Head of caudate nucleus (tissue), 42 donors: ENCODE data around the gene IRS4.
A peak's percentile ranks its signal among the peaks of the same experiment; 100 is the strongest.

Experiments
- DNase-seq, 42 donors: peaks; one replicate each; pipeline versions ENCODE4 v3.0.0 to v3.0.0-alpha.2; 2020 to 2021; ENCODE audit warnings: mixed read lengths in 7 of 42
- intact Hi-C: fragments of 100-400 bp; cut with DNase I; formaldehyde crosslinking; loops from one replicate; pipeline ENCODE4 v1.15.0; 2022

The IRS4 gene

DNA sequence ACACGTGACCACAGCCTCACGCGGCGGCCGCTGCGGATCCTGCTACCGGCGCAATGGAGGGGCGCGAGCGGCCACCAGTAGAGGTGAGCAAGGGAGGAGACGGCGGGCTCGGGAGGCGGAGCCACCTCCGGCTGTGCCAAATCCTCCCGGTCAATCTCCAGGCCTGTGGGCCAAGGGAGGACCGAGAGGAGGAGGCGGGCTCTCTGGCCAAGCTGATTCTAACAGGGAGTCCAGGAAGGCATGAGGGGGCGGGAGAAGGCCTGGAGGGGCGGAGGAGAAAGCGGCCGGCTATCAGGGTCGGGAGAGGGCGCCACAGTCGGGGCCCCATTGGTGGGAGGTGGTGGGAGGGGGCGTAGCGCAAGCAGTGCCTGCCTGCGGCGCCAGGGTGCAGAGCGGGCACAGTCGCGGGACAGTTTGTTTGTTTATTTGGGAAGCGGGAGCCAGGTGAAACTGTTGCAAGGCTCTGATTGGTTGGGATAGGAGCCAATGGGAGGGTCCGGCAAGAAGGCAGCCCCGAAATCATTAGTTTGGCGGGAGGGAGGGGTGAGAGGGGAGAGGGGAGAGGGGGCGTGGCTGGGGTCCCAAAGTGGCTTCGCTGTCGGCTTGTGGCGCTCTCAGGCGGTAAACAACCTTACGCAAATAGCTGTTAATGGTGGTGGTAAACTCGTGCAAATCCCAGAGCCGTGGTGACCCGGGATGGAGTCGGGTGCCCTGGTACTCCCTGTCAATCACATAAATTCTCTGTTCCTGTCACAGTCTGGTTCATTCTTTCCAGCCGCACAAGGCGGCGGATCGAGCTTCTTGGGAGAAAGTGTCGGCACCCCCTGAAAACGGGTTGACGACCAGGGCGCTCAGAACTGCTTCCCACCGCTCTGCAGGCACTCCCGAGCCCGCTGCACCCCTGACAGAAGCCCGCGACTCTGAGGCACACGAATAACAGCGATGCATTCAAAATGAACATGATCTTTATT is at the start of gene IRS4:
Gene IRS4 (minus strand): TSS at position 55 of the 971 bp plus-strand sequence.
- intact Hi-C loops: no loop called here
- DNase-seq: peak in 34 of 42 donors; percentile 10 to 71 (median 40)

DNA sequence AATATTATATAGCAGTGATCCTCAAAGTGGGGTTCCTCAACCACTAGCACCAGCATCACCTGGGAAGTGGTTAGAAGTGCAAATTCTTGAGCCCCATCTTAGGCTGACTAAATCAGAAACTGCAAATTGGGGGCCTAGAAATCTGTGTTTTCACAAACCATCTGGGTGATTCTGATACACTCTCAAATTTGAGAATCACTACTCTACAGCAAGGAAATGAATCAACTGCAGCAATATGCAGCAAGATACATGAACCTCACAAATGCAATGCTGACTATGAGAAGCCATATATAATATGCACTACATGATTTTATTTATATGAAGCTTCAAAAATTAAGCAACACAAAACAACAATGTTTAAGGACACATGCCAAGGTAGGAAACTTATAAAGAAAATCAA is 36.2 kb upstream of the IRS4 start:
- no peak for DNase-seq
- intact Hi-C loops: no loop called here

DNA sequence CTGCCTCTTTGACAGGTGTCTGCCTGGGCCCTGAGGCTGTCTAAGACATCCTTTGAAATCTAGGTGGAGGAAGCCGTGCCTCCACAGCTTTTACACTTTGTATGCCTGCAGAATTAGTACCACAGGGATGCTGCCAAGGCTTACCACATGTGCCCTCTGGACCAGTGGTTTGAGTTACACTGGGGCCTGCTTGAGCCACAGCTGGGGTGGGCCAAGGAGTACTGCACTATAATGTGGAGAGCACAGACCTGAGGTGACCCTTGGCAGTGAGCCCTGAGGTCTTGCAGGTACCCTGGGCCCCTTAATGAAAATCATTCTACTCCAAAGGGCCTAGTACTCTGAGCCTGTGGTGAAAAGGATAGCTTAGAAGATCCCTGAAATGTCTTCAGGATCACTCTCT is 27.2 kb upstream of the IRS4 start:
- no peak for DNase-seq
- intact Hi-C loops: no loop called here

DNA sequence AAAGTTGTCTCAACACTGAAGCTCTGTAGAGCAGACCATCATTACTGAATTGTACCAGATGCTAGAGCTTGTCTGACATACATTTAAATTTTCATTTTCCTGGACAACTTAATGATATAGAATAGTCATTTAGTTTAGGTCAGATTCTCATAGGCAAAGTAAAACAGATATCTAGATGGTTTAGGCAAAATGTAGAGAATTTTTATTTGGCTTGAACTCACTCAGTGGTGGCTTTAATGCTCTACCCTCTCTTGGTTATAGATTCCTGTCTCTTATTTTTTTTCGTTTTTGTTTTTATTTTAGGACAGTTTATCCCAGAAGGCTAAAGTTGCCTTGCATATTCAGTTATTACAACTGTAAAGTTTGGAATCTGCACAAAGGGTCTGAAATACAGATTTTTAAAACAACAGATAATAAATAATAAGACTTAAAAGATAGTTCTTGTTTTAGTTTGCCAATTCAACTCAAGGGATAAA is 4.0 kb upstream of the IRS4 start:
- intact Hi-C loops: no loop called here
- DNase-seq: no peak

DNA sequence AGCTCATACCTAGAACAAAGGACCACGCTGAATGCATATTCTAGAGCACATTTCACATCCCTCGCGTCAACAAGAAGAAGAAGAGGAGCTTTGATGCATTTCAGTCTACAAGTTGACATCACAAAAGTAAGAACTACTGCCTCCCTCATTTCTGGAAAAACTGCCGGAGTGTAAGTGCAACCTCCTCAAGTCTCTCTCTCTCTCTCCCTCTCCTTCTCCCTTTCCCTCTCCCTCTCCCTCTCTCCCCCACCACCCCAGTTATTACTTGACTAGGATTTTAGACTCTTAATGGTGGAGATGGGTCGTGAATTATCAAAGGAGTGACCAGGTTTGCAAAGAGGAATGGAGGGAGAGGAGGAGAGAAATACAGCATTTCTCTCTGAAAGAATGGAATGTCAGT is 1.4 kb upstream of the IRS4 start:
- intact Hi-C loops: no loop called here

DNA sequence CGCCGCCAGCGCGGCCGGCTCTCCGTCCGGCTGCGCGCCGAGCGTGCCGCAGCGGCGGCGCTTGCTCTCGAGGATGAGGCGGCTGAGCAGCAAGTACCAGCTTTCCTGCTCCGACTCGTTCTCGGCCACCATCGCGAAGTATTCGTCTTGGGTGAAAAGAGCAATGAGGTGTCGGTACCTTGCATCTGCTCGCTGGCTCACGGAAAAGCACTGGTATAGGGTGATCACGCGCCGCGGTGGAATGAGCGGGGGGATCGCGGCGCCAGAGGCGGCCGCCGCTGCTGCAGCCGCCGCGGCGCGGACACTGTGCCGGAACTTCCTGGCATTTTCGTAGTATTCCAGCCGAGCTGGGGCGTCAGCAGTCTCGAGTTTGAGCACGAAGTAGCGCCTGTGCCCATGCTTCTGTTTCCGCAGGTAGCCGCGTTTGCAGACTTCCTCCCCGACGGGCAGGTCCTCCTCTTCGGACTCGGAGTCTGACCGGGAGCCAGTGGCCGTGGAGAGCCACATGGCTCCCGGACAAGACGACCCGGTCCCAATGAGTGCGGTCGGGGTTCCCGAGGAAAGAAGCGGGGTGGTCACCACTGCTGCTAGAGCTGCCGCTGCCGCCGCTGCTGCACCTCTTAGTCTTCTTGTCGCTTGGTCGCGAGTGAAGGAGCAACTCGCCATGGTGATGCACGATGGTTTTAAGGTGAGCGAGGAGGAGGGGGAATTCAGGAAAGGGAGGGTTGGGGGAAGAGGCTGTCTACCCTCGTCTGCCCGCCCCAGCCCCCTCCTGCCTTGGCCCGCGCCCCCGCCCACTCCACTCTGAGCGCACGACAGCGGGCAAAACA is 469 bp downstream of the IRS4 start:
- DNase-seq: peak in 16 of 42 donors; percentile 3 to 66 (median 22)
- intact Hi-C loops: no loop called here

More for the DNA sequence above, 1.4 kb upstream of the IRS4 start:
- no peak for DNase-seq

DNA sequence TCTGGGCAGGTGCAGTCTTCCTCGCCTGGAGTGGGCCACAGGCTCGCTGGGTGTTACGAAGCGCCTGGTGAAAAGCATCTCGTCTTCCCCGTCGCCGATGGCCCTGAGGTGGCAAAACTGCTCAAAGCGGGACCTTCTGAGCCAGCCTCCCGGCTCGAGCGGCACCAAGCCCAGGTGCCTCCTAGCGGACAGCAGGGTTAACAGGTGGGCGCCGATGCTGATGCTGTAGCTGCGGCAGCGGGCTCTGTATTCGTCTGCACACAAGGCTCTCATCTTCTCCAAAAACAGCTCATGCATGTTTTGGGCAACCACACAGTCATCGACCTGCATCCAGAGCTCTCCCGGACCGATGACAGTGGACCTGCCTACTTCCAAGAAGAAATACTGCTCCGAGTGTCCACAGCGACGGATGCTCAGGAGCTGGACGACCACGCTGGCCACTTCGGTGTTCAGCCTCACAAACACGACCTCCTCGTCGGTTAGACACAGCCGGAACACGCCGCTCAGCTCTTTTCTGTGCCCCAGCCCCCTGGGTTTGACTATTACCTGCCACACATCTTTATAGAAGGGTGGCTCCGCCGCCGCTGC is 1.2 kb downstream of the IRS4 start:
- peak in 3 of 42 donors; percentile 1 to 6 (median 6) for DNase-seq
- intact Hi-C loops: no loop called here

DNA sequence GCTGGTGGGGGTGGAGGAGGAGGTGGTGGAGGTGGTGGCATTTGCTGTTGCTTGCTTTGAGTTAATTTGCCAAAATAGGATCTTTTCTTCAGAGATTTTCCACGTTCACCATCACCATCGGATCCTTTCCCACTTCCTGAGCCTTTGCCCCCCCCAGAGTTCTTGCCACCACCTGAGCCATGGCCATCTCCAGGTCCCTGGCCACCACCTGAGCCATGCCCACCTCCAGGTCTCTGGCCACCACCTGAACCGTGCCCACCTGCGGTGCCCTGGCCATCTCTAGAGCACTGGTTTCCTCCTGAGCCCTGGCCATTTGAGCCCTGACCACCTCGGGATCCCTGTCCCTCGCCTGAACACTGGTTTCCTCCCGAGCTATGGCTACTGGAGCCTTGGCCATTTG is 1.9 kb downstream of the IRS4 start:
- DNase-seq: no peak
- intact Hi-C loops: no loop called here

DNA sequence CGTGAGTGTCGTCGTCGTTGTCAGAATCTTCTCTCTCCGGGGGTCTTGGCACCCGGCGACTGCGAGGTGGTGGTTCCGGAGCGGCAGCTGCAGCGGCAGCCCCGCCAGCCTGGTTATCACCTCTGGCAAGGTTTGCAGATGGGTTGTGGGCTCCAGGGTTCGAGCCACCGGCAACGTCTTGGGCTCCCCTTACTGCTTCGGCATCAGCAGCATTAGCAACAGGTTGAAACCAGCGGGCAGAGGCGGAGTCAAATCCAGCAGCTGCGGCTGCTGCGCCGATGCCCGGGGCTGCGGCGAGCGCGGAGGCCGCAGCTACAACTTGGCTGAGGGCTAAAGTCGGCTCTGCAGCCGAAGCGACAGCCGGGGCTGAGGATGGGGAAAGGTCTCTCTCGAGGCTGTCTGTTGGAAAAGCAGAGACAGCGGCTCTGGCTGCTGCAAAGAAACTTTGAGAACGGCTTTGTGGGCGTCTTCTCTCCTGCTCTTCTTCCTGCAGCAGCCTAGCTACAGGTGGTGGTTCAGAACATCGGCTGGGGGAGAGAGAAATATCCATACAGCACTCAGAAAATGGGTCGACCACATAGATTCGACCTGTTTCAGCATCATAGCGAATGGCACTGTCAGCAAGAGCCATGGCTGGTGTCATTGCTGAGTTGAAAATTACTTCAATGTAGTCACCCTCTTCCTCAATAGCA is 3.6 kb downstream of the IRS4 start:
- DNase-seq: peak in 8 of 42 donors; percentile 2 to 31 (median 7)
- intact Hi-C loops: no loop called here

DNA sequence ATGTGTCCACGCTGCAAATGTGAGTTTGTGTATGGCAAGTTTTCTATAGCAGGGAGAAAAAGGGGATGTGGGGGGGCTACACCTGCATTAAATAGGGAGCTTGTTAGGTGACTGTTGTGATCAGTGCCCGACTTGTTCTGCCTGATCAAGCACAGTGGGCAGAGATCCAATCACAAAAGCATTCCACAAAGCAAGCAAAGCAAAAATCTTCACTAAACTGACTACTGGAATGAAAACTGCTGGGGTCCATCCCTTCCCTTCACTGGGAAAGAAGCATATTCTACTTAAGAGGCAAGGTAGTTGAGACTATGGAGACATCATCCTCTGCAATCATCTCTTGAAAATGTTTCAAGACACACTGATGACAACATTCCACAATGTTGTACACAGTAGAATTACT is 5.2 kb downstream of the IRS4 start:
- intact Hi-C loops: no loop called here
- no peak for DNase-seq

DNA sequence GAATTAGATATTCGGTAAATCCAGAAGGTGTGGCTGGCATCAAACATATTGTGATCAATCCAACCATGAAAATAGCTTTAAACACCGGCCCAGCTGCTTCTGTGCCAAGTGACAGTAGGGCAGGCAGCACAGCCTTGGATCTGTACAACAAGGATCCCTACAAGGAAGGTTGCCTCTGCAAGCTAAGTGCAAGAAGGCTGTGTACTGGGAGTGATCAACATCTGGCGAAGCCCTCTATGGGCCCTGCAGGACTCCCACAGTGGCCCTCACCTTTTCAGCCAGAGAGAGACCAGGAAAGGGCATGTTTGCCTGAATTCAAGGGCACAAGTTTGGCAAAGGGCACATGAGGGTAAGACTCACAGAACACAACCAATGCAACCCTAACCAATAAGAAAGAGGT is 9.6 kb downstream of the IRS4 start:
- DNase-seq: no peak
- intact Hi-C loops: no loop called here

DNA sequence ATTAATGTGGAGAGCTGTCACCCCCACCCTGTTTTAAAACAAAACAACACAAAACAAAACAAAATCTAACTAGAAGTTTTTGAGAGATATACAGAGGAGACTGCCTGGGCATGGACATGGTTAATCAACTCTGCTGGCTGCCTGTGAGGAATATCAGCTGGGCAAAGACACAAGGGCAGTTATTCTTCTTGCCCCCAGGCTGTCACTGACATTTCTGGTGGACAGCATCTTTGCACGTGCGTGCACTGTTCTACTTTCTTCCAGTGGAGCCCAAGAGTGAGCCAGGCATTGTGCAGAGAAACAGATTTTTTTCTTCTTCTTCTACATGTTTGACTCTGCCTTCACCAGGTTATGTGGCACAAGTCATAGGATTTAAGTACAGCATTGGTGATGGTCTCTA is 13.8 kb downstream of the IRS4 start:
- intact Hi-C loops: no loop called here
- no peak for DNase-seq

DNA sequence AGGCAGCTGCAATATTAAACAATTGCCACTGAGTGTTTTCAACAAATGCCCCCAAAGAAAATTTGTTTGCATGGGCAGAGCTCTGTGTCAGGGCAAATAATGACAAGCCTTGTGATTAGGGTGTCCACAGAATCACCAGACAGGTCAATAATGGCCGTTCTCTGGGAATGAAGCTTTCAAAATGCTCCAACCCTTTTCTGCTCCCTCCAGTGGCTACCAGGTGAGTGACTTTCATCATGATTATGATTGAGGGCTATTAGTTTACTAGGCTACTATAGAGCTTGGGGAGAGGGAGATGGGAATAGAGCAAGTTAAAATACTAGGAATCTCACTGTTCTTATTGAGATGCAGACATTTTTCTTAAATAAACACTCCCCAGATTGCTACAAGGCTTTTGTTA is 23.5 kb downstream of the IRS4 start:
- no peak for DNase-seq
- intact Hi-C loops: no loop called here

DNA sequence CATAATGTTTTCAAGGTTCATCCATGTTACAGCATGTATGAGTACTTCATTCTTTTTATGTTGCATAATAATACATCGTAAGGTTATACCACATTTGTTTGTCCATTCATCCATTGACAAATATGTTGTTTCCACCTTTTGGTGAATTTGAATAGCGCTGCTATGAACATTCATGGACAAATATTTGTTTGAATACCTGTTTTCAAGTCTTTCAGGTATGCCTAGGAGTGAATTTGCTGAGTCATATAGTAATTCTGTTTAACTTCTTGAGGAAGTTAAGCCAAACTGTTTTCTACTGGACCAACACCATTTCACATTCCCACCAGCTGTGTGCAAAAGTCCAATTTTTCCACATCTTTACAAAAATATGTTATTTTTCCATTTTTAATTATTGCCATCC is 31.5 kb downstream of the IRS4 start:
- DNase-seq: no peak
- intact Hi-C loops: no loop called here

DNA sequence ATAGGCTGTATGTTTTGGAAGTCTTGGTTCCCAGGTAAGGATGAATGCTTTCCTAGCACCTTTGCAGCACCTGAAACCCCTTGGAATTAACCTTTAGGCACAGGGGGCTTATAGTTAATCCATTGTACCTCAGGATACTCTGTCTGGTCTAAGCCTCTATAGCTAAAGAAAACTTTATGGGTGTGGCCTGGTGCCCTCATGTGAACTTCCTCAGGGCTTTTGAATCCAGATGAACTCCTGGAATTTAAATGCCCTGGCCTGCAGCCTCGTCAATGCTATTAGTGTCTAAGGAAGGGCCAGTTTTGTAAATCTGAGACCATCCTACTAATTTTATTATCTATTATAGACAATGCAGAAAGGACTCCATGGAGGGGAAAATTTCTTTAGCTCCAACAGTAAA is 33.8 kb downstream of the IRS4 start:
- no peak for DNase-seq
- intact Hi-C loops: no loop called here

DNA sequence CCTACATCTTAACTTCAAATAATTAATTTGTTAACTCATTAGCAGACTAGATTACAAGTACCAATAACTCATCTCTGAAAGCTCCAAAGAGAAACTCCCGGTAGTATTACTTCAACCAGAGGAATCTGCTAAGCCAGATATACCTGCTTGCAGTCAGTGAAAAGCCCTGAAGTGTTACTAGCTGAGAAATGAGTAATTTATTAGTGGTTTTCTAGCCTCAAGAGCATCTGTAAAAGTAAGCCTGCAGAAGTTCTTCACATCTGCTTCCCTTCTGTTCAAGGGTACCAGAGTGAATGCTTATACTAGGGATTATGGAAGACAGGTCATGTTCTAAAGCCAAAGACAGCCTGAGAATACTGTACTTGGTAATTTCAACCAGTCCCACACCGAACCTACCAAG is 34.7 kb downstream of the IRS4 start:
- intact Hi-C loops: no loop called here
- no peak for DNase-seq

DNA sequence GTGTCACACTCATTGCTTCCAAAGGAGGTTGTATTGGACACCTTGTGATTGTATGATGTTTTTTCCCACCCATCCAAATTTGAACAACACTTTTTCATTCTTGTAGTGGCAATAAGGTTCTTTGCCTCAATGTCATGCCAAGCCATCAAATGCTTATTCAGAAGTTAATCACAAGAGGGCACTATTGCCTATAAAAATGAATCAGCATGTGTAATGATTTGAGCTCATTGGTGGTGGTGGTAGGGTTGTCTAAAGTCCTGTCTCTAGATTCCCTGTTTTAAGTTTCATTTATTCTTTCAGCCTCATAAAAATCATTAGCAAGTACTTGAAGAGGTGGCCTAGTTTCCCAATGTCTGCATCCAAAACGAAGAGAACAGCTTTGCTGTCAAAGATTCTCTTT is 37.0 kb downstream of the IRS4 start:
- intact Hi-C loops: no loop called here
- peak in 3 of 42 donors; percentile 6 to 18 (median 9) for DNase-seq

DNA sequence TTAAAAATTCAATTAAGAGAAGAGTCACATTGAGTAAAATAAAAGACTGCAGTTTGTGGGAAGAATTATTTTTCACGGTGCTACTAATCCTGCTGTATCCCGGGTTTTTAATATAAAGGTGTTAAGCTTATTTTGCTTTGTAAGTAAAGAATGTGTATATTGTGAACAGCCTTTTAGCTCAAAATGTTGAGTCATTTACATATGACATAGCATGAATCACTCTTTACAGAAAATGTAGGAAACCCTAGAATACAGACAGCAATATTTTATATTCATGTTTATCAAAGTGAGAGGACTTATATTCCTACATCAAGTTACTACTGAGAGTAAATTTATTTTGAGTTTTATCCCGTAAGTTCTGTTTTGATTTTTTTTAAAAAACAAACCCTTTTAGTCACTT is 39.7 kb downstream of the IRS4 start:
- no peak for DNase-seq
- intact Hi-C loops: no loop called here
